GM12874 (cell line): ENCODE results near the gene SLC38A9.

ENCODE experiments used
- TF ChIP-seq, protein P1 (sequence below): IDR thresholded peaks from 2 replicates; pipeline ENCODE4 v1.5.1; 2011; ENCODE audit warnings: low read depth, mild to moderate bottlenecking, control low read depth, low read length, moderate library complexity; ENCODE audit not compliant: insufficient read depth

Gene SLC38A9

DNA sequence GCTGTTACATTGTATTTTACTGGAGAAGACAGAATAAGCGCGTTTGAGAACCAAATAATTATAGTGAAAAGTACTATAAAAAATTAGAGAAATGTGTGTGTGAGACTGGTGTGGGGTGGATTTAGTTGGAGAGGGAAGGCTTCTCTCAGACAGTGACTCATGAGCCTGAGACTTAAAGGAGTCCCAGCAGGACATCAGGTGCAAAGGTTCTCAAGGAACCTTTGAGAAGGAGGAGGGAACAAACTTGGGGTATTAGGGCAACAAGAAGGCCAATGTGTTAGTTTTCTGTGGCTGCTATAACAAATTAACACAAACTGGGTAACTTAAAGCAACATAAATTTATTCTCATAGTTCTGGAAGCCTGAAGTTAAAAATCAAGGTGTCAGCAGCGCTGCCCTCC, 30.7 kb upstream of the SLC38A9 start:
- TF ChIP-seq, protein P1, sequence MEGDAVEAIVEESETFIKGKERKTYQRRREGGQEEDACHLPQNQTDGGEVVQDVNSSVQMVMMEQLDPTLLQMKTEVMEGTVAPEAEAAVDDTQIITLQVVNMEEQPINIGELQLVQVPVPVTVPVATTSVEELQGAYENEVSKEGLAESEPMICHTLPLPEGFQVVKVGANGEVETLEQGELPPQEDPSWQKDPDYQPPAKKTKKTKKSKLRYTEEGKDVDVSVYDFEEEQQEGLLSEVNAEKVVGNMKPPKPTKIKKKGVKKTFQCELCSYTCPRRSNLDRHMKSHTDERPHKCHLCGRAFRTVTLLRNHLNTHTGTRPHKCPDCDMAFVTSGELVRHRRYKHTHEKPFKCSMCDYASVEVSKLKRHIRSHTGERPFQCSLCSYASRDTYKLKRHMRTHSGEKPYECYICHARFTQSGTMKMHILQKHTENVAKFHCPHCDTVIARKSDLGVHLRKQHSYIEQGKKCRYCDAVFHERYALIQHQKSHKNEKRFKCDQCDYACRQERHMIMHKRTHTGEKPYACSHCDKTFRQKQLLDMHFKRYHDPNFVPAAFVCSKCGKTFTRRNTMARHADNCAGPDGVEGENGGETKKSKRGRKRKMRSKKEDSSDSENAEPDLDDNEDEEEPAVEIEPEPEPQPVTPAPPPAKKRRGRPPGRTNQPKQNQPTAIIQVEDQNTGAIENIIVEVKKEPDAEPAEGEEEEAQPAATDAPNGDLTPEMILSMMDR: no peak

GRCh38 chr5:55737793-55738192, 25.7 kb upstream of the SLC38A9 start, which contains the start of gene DDX4:
Gene DDX4 (plus strand): TSS chr5:55738061. CDS start chr5:55738964, 903 bp downstream.
- TF ChIP-seq, protein P1: no peak

- TF ChIP-seq, protein P1: no peak
These were observed 22.5 kb upstream of the SLC38A9 start for GRCh38 chr5:55734658-55735057.

DNA sequence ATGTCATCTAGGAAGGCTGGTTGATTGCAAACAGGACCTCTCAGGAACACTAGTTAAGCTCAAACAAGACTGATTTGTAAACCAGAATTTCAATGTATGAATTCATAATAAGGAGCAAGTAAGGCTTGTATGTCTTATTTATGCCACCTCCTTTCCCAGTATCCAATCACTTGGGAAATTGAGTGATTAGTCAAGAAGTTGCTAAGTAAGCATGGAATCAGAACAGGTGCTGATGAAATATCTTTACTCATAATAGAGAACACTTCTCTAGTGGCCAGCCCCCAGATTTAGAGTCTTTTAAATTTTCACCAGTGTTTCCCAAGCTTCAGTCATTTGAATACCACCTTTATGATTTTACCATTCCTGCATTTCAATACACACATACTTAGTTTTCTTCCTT, 20.5 kb upstream of the SLC38A9 start:
- TF ChIP-seq, protein P1: no peak

DNA sequence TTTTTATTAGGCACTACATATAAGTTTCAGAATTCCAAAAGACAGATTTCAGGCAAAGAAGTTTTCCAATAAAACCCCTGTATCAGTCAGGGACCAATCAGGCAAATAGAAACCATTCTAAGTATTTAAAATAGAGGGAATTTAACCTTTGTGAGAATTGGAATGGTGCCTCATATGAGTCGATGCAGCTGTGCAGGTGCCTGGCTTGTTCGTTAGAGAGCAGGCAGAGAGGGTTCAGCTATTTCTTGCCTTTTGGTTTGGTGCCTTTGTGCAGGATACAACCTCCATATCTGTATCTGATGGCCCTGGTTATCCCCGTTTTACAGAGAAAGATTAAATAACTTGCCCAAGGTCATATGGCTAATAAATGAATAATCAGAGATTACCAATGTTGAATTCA, 19.7 kb upstream of the SLC38A9 start:
- TF ChIP-seq, protein P1: no peak

GRCh38 chr5:55724281-55724680, 12.2 kb upstream of the SLC38A9 start:
- TF ChIP-seq, protein P1: no peak

- TF ChIP-seq, protein P1: no peak
These were observed 8.1 kb upstream of the SLC38A9 start for GRCh38 chr5:55720188-55720703.
